Coronary artery (tissue), 2 donors: ENCODE data around the gene ENTREP3.
"Not testable (repeated sequence)": the region's sequence is repeated elsewhere in the genome, so short reads cannot be mapped to it uniquely, and the experiment has no call there.

Experiments
- DNase-seq: peaks from one replicate; pipeline ENCODE4 v3.0.0-alpha.2; 2017; ENCODE audit warnings: low spot score
- H3K27ac ChIP-seq, 2 donors: fragments of 200-600 bp; sonication (generic); one replicate each; pipeline ENCODE4 v1.5.1; 2016 to 2019
- H3K4me3 ChIP-seq: fragments of 200-600 bp; sonication (generic); 2 replicates; pipeline ENCODE4 v1.5.1; 2016; ENCODE audit warnings: mild to moderate bottlenecking, moderate library complexity
- TF ChIP-seq, protein P1 (sequence below): fragments of 200-600 bp; sonication (generic); IDR thresholded peaks from one replicate; pipeline ENCODE4 v1.5.1; 2019; ENCODE audit warnings: antibody characterized with exemption

The ENTREP3 gene

GRCh38 chr1:155296661-155297060 lies 41.4 kb upstream of the ENTREP3 start:
- DNase-seq = no peak

DNA sequence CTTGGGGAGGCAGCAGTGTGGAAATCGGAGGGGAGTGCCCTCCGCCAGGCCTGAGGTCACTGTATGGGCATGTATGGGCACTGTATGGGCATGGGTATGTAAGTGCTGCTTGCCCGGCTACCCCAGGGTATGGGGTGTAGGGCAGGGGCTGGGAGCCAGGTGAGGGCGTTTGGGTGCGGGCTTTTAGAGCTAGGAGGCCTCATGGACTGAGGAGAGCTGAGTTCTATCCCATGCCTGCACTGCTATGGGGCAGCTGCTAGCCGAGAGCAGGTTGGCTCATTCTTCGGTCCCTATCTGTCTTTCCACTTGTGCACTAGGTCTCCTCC lies 40.6 kb upstream of the ENTREP3 start:
- no peak for DNase-seq
- TF ChIP-seq, protein P1, sequence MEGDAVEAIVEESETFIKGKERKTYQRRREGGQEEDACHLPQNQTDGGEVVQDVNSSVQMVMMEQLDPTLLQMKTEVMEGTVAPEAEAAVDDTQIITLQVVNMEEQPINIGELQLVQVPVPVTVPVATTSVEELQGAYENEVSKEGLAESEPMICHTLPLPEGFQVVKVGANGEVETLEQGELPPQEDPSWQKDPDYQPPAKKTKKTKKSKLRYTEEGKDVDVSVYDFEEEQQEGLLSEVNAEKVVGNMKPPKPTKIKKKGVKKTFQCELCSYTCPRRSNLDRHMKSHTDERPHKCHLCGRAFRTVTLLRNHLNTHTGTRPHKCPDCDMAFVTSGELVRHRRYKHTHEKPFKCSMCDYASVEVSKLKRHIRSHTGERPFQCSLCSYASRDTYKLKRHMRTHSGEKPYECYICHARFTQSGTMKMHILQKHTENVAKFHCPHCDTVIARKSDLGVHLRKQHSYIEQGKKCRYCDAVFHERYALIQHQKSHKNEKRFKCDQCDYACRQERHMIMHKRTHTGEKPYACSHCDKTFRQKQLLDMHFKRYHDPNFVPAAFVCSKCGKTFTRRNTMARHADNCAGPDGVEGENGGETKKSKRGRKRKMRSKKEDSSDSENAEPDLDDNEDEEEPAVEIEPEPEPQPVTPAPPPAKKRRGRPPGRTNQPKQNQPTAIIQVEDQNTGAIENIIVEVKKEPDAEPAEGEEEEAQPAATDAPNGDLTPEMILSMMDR = no peak
- Histone ChIP-seq H3K27ac (no peak overlapping the region), H3K4me3 (no peak overlapping the region)

More at GRCh38 chr1:155296661-155297060, 41.4 kb upstream of the ENTREP3 start:
- Histone ChIP-seq H3K4me3 (no peak overlapping the region), H3K27ac (no peak overlapping the region)
- TF ChIP-seq, protein P1 = no peak

DNA sequence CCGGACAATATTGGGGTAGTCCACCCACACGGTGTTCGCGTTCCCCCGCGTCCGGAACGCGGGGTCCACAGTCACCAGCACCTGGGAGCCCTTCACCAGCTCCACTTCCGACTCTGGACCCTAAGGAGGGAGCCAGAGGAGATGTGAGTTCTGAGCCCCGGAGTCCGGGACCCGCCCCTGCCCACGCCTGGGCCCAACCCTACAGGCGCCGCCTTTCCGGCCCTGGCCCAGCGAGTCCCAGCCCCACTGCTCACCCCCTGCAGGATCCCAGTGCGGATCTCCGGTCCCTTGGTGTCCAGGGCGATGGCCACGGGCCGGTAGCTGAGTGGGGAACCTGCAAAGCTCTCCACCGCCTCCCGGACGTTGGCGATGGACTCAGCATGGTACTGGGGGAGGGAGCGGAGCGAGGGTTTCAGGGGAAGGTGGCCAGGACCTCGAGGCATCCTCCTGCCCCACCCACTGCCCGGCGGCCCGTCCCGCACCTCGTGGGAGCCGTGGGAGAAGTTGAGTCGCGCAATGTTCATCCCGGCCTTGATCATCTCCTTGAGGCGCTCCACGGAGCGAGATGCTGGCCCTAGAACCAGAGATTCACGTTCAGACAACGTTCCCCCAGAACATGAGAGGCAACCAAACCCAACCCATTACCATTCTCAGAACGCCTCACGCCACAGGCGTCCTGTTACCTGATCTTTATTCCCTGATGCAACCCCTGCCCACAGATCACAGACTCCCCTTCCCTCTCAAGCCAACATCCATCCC lies 40.1 kb upstream of the ENTREP3 start:
- Histone ChIP-seq H3K27ac (no peak overlapping the region), H3K4me3 (peak overlapping the region; percentile 52)
- DNase-seq = no peak
- TF ChIP-seq, protein P1 = no peak

DNA sequence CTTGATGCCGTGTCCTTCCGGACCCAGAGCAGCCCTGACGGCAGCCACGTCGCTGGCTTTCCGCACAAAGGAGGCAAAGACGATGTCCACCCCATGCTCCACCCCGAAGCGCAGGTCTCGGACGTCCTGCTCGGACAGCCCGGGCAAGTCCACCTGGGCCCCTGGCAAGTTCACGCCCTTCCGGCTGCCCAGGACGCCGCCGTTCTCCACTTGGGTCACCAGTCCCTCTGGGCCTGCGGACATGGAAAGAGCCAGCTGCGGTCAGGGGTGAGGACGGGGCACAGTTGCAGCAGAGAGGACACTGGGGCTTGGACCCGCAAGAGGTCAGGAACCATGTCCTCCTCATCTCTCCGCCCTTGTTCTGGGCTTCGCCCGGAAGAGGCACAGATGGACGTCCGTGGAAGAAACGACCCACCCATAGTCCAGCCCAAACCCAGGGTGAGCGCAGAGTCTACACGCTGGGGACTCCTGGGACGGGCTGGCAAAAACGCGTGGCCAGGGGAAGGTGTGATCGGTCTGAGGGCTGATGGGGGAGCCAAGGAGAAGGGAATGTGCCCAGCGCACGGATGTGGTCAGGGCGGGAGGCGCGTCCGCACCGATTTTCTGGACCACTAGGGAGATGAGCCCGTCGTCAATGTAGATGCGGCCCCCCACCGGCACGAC lies 39.4 kb upstream of the ENTREP3 start:
- H3K27ac ChIP-seq = no peak overlapping the region
- H3K4me3 ChIP-seq = peak overlapping the region; percentile 52
- DNase-seq = no peak
- TF ChIP-seq, protein P1 = no peak

- TF ChIP-seq, protein P1 = no peak
- H3K4me3 ChIP-seq = no peak overlapping the region
- DNase-seq = no peak
Measured at GRCh38 chr1:155293086-155293749, 37.9 kb upstream of the ENTREP3 start.

GRCh38 chr1:155291006-155291405 lies 35.7 kb upstream of the ENTREP3 start:
- H3K4me3 ChIP-seq, H3K27ac ChIP-seq, DNase-seq: not testable (repeated sequence)

More at GRCh38 chr1:155293086-155293749, 37.9 kb upstream of the ENTREP3 start:
- no peak overlapping the region for H3K27ac ChIP-seq

- TF ChIP-seq, protein P1 = no peak
- no peak for DNase-seq
- Histone ChIP-seq H3K4me3 (no peak overlapping the region), H3K27ac (no peak overlapping the region)
Measured at GRCh38 chr1:155287987-155288543, 32.8 kb upstream of the ENTREP3 start.
